HEK293 (cell line): ENCODE results near the gene PIK3CD.

Experiments used
- CTCF ChIA-PET: fragments of 350-600 bp; formaldehyde crosslinking; extraction: SDS; loops from one replicate; lab custom pipeline; 2021; ENCODE audit warnings: antibody characterized with exemption; lab: Yijun Ruan, JAX
- POLR2A ChIA-PET: fragments of 300-600 bp; formaldehyde crosslinking; extraction: SDS; loops from one replicate; lab custom pipeline; 2020; ENCODE audit warnings: antibody characterized with exemption, inconsistent platforms; lab: Yijun Ruan, JAX
- H3K27ac ChIP-seq: fragments of 200-500 bp; sonication (Bioruptor generic); 2 replicates; pipeline ENCODE4 v1.5.1; 2014; ENCODE audit warnings: low read depth, low read length, control low read depth, inconsistent platforms; ENCODE audit errors: extremely low read depth
- H3K36me3 ChIP-seq, 2 experiments: fragments of 200-500 bp in 1 of 2; sonication (Bioruptor generic) in 1 of 2; 1 replicate in 1 of 2; 2 replicates in 1 of 2; pipeline ENCODE4 v1.5.1; 2014 to 2017; ENCODE audit warnings: inconsistent platforms in 2 of 2, low read length in 2 of 2; ENCODE audit not compliant: control insufficient read depth in 2 of 2, insufficient read depth in 1 of 2
- H3K4me1 ChIP-seq: fragments of 200-500 bp; sonication (Bioruptor generic); 2 replicates; pipeline ENCODE4 v1.5.1; 2014; ENCODE audit warnings: mild to moderate bottlenecking, low read length, inconsistent platforms; ENCODE audit not compliant: control insufficient read depth, insufficient read depth
- H3K4me3 ChIP-seq: 2 replicates; pipeline ENCODE4 v1.5.1; 2011; ENCODE audit warnings: low read depth, mild to moderate bottlenecking, control low read depth, low read length, moderate library complexity
- H3K9me3 ChIP-seq: fragments of 200-500 bp; sonication (Bioruptor generic); 2 replicates; pipeline ENCODE4 v1.5.1; 2014; ENCODE audit warnings: low read depth, low read length, inconsistent platforms; ENCODE audit not compliant: control insufficient read depth, insufficient read depth
- SCRT2 ChIP-seq: fragments of 450-650 bp; formaldehyde crosslinking; IDR thresholded peaks from 2 replicates; pipeline ENCODE4 v1.5.1; 2016; ENCODE audit warnings: missing biosample characterization, missing genetic modification characterization
- SP2 ChIP-seq: fragments of 450-650 bp; formaldehyde crosslinking; IDR thresholded peaks from 2 replicates; pipeline ENCODE4 v1.5.1; 2016; ENCODE audit warnings: missing biosample characterization, missing genetic modification characterization
- TRIM28 ChIP-seq: IDR thresholded peaks from 2 replicates; pipeline ENCODE4 v1.6.1; 2011; ENCODE audit warnings: low read length, control low read depth, borderline replicate concordance
- ZBTB17 ChIP-seq: fragments of 450-650 bp; formaldehyde crosslinking; IDR thresholded peaks from 2 replicates; pipeline ENCODE4 v1.5.1; 2016; ENCODE audit warnings: missing biosample characterization, missing genetic modification characterization
- ZNF114 ChIP-seq: fragments of 450-650 bp; formaldehyde crosslinking; IDR thresholded peaks from 2 replicates; pipeline ENCODE4 v1.5.0; 2017; ENCODE audit warnings: missing biosample characterization, missing genetic modification characterization
- ZNF148 ChIP-seq: fragments of 450-650 bp; formaldehyde crosslinking; IDR thresholded peaks from 2 replicates; pipeline ENCODE4 v1.5.0; 2017; ENCODE audit warnings: missing biosample characterization, missing genetic modification characterization, borderline replicate concordance
- ZNF16 ChIP-seq: fragments of 450-650 bp; formaldehyde crosslinking; IDR thresholded peaks from 2 replicates; pipeline ENCODE4 v1.5.1; 2016; ENCODE audit warnings: low read depth, missing biosample characterization, missing genetic modification characterization
- ZNF37A ChIP-seq: fragments of 450-650 bp; IDR thresholded peaks from 2 replicates; pipeline ENCODE4 v1.5.1; 2018; ENCODE audit warnings: missing biosample characterization, missing genetic modification characterization
- ZNF501 ChIP-seq: fragments of 450-650 bp; formaldehyde crosslinking; IDR thresholded peaks from 2 replicates; pipeline ENCODE4 v1.5.1; 2016; ENCODE audit warnings: missing biosample characterization, missing genetic modification characterization
- ZNF513 ChIP-seq: fragments of 450-650 bp; IDR thresholded peaks from 2 replicates; pipeline ENCODE4 v1.5.1; 2018; ENCODE audit warnings: missing biosample characterization, missing genetic modification characterization
- ZNF621 ChIP-seq: fragments of 450-650 bp; formaldehyde crosslinking; IDR thresholded peaks from 2 replicates; pipeline ENCODE4 v1.5.1; 2017; ENCODE audit warnings: missing biosample characterization, missing genetic modification characterization
- ZNF777 ChIP-seq: fragments of 450-650 bp; formaldehyde crosslinking; IDR thresholded peaks from 2 replicates; pipeline ENCODE4 v1.5.1; 2017; ENCODE audit warnings: missing biosample characterization, missing genetic modification characterization, borderline replicate concordance
- ZXDB ChIP-seq: fragments of 450-650 bp; formaldehyde crosslinking; IDR thresholded peaks from 2 replicates; pipeline ENCODE4 v1.5.1; 2016; ENCODE audit warnings: missing biosample characterization, missing genetic modification characterization
- TF ChIP-seq, protein P1 (sequence below): fragments of 450-650 bp; formaldehyde crosslinking; IDR thresholded peaks from 2 replicates; pipeline ENCODE4 v1.5.1; 2016; ENCODE audit warnings: missing biosample characterization, missing genetic modification characterization
- TF ChIP-seq, protein P2 (sequence below): fragments of 450-650 bp; formaldehyde crosslinking; IDR thresholded peaks from 2 replicates; pipeline ENCODE4 v1.5.1; 2017; ENCODE audit warnings: missing biosample characterization, missing genetic modification characterization
- TF ChIP-seq, protein P3 (sequence below): fragments of 450-650 bp; formaldehyde crosslinking; IDR thresholded peaks from 2 replicates; pipeline ENCODE4 v1.5.1; 2016; ENCODE audit warnings: missing biosample characterization, missing genetic modification characterization
- TF ChIP-seq, protein P4 (sequence below): fragments of 450-650 bp; formaldehyde crosslinking; IDR thresholded peaks from 2 replicates; pipeline ENCODE4 v1.5.1; 2016; ENCODE audit warnings: missing biosample characterization, missing genetic modification characterization

Gene PIK3CD

DNA sequence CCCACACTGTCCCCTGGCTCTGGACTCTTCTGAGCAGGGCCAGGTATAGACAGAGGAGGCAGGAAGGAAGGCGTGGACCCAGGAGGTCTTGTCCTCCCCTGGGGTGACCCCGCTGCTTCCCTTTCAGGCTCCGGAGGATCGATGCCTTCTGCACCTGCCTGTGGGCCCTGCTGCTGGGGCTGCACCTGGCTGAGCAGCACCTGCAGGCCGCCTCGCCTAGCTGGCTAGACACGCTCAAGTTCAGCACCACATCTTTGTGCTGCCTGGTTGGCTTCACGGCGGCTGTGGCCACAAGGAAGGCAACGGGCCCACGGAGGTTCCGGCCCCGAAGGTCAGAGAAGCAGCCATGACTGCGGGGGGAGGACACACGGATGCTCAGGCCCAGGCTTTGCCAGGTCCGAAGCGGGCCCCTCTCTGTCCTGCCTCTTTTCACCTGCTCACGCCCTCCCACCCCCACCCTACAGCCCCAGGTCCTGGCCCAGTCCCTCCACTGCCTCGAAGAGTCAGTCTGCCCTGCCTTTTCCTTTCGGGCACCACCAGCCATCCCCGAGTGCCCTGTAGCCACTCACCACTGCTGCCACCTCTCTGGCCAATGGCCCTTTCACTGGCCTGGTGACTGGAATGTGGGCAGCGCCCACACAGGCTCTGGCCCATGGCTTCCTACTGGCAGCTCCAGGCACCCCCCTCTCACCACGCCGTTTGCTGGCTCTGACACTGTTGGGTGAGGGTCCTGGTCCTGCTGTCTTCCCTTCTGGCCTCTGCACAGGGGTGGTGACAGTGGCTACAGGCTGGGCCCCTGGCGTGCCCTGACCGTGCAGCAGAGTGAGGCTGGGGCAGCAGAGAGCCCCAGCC lies 49.4 kb upstream of the PIK3CD start:
- ChIA-PET CTCF (no interaction called here), POLR2A (no interaction called here)
- no peak for TF ChIP-seq ZNF777 (tag by site-specific recombination)
- TF ChIP-seq ZNF114 (tag by site-specific recombination): no peak
- TF ChIP-seq, protein P1, sequence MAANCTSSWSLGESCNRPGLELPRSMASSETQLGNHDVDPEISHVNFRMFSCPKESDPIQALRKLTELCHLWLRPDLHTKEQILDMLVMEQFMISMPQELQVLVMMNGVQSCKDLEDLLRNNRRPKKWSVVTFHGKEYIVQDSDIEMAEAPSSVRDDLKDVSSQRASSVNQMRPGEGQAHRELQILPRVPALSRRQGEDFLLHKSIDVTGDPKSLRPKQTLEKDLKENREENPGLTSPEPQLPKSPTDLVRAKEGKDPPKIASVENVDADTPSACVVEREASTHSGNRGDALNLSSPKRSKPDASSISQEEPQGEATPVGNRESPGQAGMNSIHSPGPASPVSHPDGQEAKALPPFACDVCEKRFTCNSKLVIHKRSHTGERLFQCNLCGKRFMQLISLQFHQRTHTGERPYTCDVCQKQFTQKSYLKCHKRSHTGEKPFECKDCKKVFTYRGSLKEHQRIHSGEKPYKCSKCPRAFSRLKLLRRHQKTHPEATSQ (tag by site-specific recombination): no peak
- no peak for TF ChIP-seq TRIM28
- TF ChIP-seq ZNF148 (tag by site-specific recombination): no peak
- no peak for TF ChIP-seq ZBTB17
- no peak for TF ChIP-seq ZNF37A (tag by site-specific recombination)
- TF ChIP-seq ZNF513 (tag by site-specific recombination): no peak
- TF ChIP-seq, protein P2, sequence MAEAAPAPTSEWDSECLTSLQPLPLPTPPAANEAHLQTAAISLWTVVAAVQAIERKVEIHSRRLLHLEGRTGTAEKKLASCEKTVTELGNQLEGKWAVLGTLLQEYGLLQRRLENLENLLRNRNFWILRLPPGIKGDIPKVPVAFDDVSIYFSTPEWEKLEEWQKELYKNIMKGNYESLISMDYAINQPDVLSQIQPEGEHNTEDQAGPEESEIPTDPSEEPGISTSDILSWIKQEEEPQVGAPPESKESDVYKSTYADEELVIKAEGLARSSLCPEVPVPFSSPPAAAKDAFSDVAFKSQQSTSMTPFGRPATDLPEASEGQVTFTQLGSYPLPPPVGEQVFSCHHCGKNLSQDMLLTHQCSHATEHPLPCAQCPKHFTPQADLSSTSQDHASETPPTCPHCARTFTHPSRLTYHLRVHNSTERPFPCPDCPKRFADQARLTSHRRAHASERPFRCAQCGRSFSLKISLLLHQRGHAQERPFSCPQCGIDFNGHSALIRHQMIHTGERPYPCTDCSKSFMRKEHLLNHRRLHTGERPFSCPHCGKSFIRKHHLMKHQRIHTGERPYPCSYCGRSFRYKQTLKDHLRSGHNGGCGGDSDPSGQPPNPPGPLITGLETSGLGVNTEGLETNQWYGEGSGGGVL (tag by site-specific recombination): no peak
- no peak for TF ChIP-seq ZNF16
- TF ChIP-seq, protein P3, sequence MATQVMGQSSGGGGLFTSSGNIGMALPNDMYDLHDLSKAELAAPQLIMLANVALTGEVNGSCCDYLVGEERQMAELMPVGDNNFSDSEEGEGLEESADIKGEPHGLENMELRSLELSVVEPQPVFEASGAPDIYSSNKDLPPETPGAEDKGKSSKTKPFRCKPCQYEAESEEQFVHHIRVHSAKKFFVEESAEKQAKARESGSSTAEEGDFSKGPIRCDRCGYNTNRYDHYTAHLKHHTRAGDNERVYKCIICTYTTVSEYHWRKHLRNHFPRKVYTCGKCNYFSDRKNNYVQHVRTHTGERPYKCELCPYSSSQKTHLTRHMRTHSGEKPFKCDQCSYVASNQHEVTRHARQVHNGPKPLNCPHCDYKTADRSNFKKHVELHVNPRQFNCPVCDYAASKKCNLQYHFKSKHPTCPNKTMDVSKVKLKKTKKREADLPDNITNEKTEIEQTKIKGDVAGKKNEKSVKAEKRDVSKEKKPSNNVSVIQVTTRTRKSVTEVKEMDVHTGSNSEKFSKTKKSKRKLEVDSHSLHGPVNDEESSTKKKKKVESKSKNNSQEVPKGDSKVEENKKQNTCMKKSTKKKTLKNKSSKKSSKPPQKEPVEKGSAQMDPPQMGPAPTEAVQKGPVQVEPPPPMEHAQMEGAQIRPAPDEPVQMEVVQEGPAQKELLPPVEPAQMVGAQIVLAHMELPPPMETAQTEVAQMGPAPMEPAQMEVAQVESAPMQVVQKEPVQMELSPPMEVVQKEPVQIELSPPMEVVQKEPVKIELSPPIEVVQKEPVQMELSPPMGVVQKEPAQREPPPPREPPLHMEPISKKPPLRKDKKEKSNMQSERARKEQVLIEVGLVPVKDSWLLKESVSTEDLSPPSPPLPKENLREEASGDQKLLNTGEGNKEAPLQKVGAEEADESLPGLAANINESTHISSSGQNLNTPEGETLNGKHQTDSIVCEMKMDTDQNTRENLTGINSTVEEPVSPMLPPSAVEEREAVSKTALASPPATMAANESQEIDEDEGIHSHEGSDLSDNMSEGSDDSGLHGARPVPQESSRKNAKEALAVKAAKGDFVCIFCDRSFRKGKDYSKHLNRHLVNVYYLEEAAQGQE: no peak
- TF ChIP-seq ZNF501: no peak
- TF ChIP-seq SP2 (tag by site-specific recombination): no peak
- TF ChIP-seq SCRT2 (tag by site-specific recombination): no peak
- TF ChIP-seq, protein P4, sequence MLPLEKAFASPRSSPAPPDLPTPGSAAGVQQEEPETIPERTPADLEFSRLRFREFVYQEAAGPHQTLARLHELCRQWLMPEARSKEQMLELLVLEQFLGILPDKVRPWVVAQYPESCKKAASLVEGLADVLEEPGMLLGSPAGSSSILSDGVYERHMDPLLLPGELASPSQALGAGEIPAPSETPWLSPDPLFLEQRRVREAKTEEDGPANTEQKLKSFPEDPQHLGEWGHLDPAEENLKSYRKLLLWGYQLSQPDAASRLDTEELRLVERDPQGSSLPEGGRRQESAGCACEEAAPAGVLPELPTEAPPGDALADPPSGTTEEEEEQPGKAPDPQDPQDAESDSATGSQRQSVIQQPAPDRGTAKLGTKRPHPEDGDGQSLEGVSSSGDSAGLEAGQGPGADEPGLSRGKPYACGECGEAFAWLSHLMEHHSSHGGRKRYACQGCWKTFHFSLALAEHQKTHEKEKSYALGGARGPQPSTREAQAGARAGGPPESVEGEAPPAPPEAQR: no peak
- no peak for TF ChIP-seq ZXDB (tag by site-specific recombination)
- TF ChIP-seq ZNF621 (tag by site-specific recombination): no peak
- Histone ChIP-seq H3K36me3 (peaks cover 15 to 93% of the 10 kb centered on the region in 2 experiments; a peak in 2 of 3 replicates), H3K27ac (no peak overlapping the region), H3K4me1 (no peaks in the 10 kb centered on the region), H3K4me3 (no peak overlapping the region), H3K9me3 (no peaks in the 10 kb centered on the region)
